HepG2 (cell line): ENCODE data around the gene TCFL5.

Source experiments
- CTCF ChIP-seq: sonication (generic); formaldehyde crosslinking; IDR thresholded peaks from 2 replicates; pipeline ENCODE4 v1.5.0; 2020; ENCODE audit warnings: mild to moderate bottlenecking, missing genetic modification reagents, moderate library complexity
- SIN3A ChIP-seq: IDR thresholded peaks from 2 replicates; pipeline ENCODE4 v1.6.1; 2011; ENCODE audit warnings: low read depth, mild to moderate bottlenecking, control low read depth, low read length, borderline replicate concordance
- TAF1 ChIP-seq: sonication (generic); formaldehyde crosslinking; IDR thresholded peaks from 2 replicates; pipeline ENCODE4 v1.4.0; 2020; ENCODE audit warnings: missing genetic modification reagents
- ZNF432 ChIP-seq: sonication (generic); formaldehyde crosslinking; IDR thresholded peaks from 2 replicates; pipeline ENCODE4 v1.5.0; 2020; ENCODE audit warnings: missing genetic modification reagents, mild to moderate bottlenecking, borderline replicate concordance

DNA sequence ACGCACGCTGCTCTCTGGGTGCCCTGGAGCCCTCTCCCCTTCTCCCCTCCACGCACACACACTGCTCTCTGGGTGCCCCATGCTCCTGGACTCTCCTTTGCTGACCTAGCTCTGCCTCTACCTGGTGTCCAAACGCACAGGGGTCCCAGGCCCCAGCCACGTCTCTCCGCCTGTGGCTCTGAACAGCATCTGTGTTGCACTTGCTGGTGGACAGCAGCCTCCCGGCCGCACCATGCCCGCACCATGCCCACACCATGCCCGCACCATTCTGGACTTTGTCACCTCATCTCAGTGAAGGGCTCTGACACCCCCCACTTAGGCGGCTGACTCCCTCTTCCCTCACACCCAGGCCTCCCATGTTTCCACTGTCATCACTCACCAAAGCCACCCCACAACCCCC, 21.8 kb downstream of the TCFL5 start:
- TF ChIP-seq ZNF432: no peak
- no peak for TF ChIP-seq SIN3A
- no peak for TF ChIP-seq CTCF
- TF ChIP-seq TAF1 (CRISPR knock-in tag): no peak
